Measurements from ENCODE around the gene OCLN.
"Not testable (repeated sequence)": the region's sequence is repeated elsewhere in the genome, so short reads cannot be mapped to it uniquely, and the experiment has no call there.

The OCLN gene

GRCh38 chr5:69492391-69492922 is at the start of gene OCLN:
OCLN (plus strand) TSS chr5:69492790; CDS start chr5:69504245, 11,455 bp downstream.
- no peak for DNase-seq (ENCODE audit: low read depth in 2 of 2)

GRCh38 chr5:69444127-69444754 is 48.3 kb upstream of the OCLN start:
- DNase-seq (ENCODE audit: low read depth in 2 of 2), result no peak

- DNase-seq (ENCODE audit: low read depth in 2 of 2), result no peak
Measured at GRCh38 chr5:69449511-69449910, 43.1 kb upstream of the OCLN start.

- DNase-seq (ENCODE audit: low read depth in 2 of 2), result no peak
Measured at GRCh38 chr5:69450116-69450515, 42.5 kb upstream of the OCLN start.

- not testable (repeated sequence) for DNase-seq (ENCODE audit: low read depth in 2 of 2)
Measured at GRCh38 chr5:69450527-69450926, 42.1 kb upstream of the OCLN start.

- DNase-seq (ENCODE audit: low read depth in 2 of 2), result no peak
Measured at GRCh38 chr5:69451941-69452647, 40.5 kb upstream of the OCLN start.

- DNase-seq (ENCODE audit: low read depth in 2 of 2), result not testable (repeated sequence)
Measured at GRCh38 chr5:69453487-69453886, 39.1 kb upstream of the OCLN start.

GRCh38 chr5:69454460-69455249 is 37.9 kb upstream of the OCLN start:
- DNase-seq (ENCODE audit: low read depth in 2 of 2), result no peak

- DNase-seq (ENCODE audit: low read depth in 2 of 2), result not testable (repeated sequence)
Measured at GRCh38 chr5:69455428-69455988, 37.1 kb upstream of the OCLN start.

GRCh38 chr5:69462170-69462569 is 30.4 kb upstream of the OCLN start:
- no peak for DNase-seq (ENCODE audit: low read depth in 2 of 2)

- DNase-seq (ENCODE audit: low read depth in 2 of 2), result not testable (repeated sequence)
Measured at GRCh38 chr5:69466375-69466774, 26.2 kb upstream of the OCLN start.

GRCh38 chr5:69467442-69468225 is 25.0 kb upstream of the OCLN start:
- no peak for DNase-seq (ENCODE audit: low read depth in 2 of 2)

GRCh38 chr5:69468631-69469030 is 24.0 kb upstream of the OCLN start:
- no peak for DNase-seq (ENCODE audit: low read depth in 2 of 2)

GRCh38 chr5:69471516-69471915 is 21.1 kb upstream of the OCLN start:
- not testable (repeated sequence) for DNase-seq (ENCODE audit: low read depth in 2 of 2)

- not testable (repeated sequence) for DNase-seq (ENCODE audit: low read depth in 2 of 2)
Measured at GRCh38 chr5:69472535-69473143, 20.0 kb upstream of the OCLN start.

- DNase-seq (ENCODE audit: low read depth in 2 of 2), result no peak
Measured at GRCh38 chr5:69477170-69477569, 15.4 kb upstream of the OCLN start.

GRCh38 chr5:69478296-69478695 is 14.3 kb upstream of the OCLN start:
- DNase-seq (ENCODE audit: low read depth in 2 of 2), result not testable (repeated sequence)

GRCh38 chr5:69484891-69485290 is 7.7 kb upstream of the OCLN start:
- no peak for DNase-seq (ENCODE audit: low read depth in 2 of 2)

GRCh38 chr5:69485471-69485870 is 7.1 kb upstream of the OCLN start:
- DNase-seq (ENCODE audit: low read depth in 2 of 2), result no peak

GRCh38 chr5:69489246-69489645 is 3.3 kb upstream of the OCLN start:
- no peak for DNase-seq (ENCODE audit: low read depth in 2 of 2)

GRCh38 chr5:69491027-69491426 is 1.6 kb upstream of the OCLN start:
- DNase-seq (ENCODE audit: low read depth in 2 of 2), result no peak
